Measurements from ENCODE around the gene ZNF20.

ZNF20 gene

DNA sequence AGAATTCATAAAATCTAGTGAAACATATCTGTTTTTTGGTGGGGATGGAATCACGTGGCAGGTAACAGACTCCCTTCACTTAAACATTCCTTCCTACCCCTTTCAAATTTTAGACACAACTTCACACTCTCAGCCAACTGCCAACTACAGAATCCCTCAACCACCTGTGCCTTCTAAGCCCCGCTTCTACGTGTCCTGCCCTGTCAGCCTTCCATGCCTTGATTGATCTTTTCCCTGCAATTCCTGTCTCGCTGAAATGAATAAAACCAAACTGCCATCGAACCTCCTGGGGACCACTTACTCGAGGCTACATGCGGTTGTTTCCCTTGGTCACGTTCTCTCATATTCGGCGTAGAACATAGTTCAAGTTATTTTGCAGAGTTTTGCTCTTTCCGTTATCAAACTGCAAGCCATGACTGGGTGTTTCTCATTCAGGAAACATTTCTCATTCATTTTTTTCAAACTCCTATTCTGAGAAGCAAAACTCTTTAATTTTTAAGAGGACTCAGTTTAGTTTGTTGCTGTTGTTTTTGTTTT, 15.2 kb upstream of the ZNF20 start:
- H3K4me1 ChIP-seq (ENCODE audit: control insufficient read depth in 1 of 2, insufficient read depth in 2 of 2, low read length in 2 of 2) = peaks cover 4 to 10% of the 10 kb centered on the region in 2 donors
- H3K4me3 ChIP-seq (ENCODE audit: low read depth in 1 of 2, low read length in 2 of 2) = peak overlapping the region; percentile 84 to 89
- no peak overlapping the region for H3K9ac ChIP-seq (ENCODE audit: low read depth in 1 of 2, low read length in 2 of 2)
- peaks cover 0 to 3% of the 10 kb centered on the region in 2 donors for H3K36me3 ChIP-seq (ENCODE audit: control insufficient read depth in 1 of 2, insufficient read depth in 2 of 2, low read length in 2 of 2)
- no peaks in the 10 kb centered on the region for H3K9me3 ChIP-seq (ENCODE audit: control insufficient read depth in 1 of 2, low read length in 2 of 2)
- no peaks in the 10 kb centered on the region for H3K27me3 ChIP-seq (ENCODE audit: control insufficient read depth in 1 of 2, insufficient read depth in 2 of 2, low read length in 2 of 2)
- no peak overlapping the region for H3K27ac ChIP-seq (ENCODE audit: low read depth, low read length)

DNA sequence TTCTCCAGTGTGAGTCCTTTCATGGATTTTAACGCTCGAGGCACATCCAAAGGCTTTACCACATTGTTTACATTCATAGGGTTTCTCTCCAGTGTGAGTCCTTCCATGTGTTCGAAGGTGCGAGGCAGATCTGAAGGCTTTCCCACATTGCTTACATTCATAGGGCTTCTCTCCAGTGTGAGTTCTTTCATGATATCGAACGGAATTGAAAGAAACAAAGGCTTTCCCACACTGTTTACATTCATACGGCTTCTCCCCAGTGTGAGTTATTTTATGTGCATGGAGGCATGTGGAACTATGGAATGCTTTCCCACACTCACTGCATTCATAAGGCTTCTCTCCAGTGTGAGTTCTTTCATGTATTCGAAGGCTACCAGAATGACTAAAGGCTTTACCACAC, 5.2 kb upstream of the ZNF20 start:
- Histone ChIP-seq H3K9me3 (ENCODE audit: control insufficient read depth in 1 of 2, low read length in 2 of 2) (peaks cover 10 to 15% of the 10 kb centered on the region in 2 donors), H3K9ac (ENCODE audit: low read depth in 1 of 2, low read length in 2 of 2) (no peak overlapping the region), H3K36me3 (ENCODE audit: control insufficient read depth in 1 of 2, insufficient read depth in 2 of 2, low read length in 2 of 2) (peaks cover 8 to 21% of the 10 kb centered on the region in 2 donors), H3K4me1 (ENCODE audit: control insufficient read depth in 1 of 2, insufficient read depth in 2 of 2, low read length in 2 of 2) (peaks cover 7% of the 10 kb centered on the region in 2 donors), H3K27me3 (ENCODE audit: control insufficient read depth in 1 of 2, insufficient read depth in 2 of 2, low read length in 2 of 2) (no peaks in the 10 kb centered on the region), H3K4me3 (ENCODE audit: low read depth in 1 of 2, low read length in 2 of 2) (no peak overlapping the region), H3K27ac (ENCODE audit: low read depth, low read length) (no peak overlapping the region)

DNA sequence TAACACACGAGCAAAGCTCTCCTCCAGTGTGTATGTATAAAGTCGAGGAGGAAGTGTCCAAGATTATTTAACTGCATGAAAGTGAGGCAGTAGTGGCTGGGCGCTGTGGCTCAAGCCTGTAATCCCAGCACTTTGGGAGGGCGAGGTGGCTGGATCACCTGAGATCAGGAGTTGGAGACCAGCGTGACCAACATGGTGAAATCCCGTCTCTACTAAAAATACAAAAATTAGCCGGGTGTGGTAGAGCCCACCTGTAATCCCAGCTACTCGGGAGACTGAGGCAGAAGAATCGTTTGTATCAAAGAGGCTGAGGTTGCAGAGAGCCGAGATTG, 1.2 kb upstream of the ZNF20 start:
- Histone ChIP-seq H3K4me1 (ENCODE audit: control insufficient read depth in 1 of 2, insufficient read depth in 2 of 2, low read length in 2 of 2) (peaks cover 9 to 16% of the 10 kb centered on the region in 2 donors), H3K4me3 (ENCODE audit: low read depth in 1 of 2, low read length in 2 of 2) (no peak overlapping the region), H3K9ac (ENCODE audit: low read depth in 1 of 2, low read length in 2 of 2) (no peak overlapping the region), H3K9me3 (ENCODE audit: control insufficient read depth in 1 of 2, low read length in 2 of 2) (peaks cover 13 to 15% of the 10 kb centered on the region in 2 donors), H3K27me3 (ENCODE audit: control insufficient read depth in 1 of 2, insufficient read depth in 2 of 2, low read length in 2 of 2) (no peaks in the 10 kb centered on the region), H3K27ac (ENCODE audit: low read depth, low read length) (no peak overlapping the region), H3K36me3 (ENCODE audit: control insufficient read depth in 1 of 2, insufficient read depth in 2 of 2, low read length in 2 of 2) (peaks cover 15 to 19% of the 10 kb centered on the region in 2 donors)

DNA sequence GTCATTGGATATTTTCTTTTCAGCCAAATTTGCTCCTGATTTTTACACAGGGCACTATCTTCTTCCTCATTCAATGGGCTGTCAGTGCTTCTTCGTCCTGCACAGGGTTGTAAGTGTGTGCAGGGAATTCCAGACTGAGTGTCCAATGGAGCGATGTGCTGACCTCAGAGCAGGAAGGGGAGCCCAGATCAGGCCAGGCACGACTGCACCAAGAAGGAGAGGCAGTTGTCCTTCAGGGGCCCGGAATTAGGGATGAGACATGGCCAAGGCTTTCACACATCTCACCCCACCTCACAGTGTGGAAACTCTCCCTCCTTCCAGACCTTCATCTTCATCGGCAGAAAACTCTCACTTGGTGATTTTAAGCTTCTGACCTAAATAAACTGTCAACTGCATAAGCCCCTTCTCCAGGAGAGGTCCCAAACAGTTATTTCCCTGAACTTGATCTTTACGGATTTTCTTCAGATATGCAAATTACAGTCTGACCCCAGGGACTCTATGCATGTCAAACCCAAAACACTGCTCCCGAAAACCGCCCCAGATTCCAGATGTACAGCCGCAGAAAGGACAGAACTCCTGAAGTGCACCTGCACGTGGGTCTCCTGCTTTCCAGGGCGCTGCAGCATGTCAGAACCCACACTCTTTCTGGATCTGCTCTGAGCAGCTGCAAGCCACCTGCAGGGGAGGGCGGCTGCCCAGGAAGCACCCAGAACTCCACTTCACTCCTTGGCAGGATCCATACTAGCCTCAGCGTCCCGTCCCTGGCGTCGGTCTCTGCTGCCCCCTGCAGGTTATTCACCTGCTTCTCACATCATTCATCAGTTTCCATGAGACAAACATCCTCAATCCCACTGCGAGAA, 625 bp upstream of the ZNF20 start:
- peak overlapping the region; percentile 56 to 79 for H3K9ac ChIP-seq (ENCODE audit: low read depth in 1 of 2, low read length in 2 of 2)
- peaks cover 15 to 17% of the 10 kb centered on the region in 2 donors for H3K36me3 ChIP-seq (ENCODE audit: control insufficient read depth in 1 of 2, insufficient read depth in 2 of 2, low read length in 2 of 2)
- H3K4me3 ChIP-seq (ENCODE audit: low read depth in 1 of 2, low read length in 2 of 2) = peak overlapping the region; percentile 73 to 92
- H3K27ac ChIP-seq (ENCODE audit: low read depth, low read length) = no peak overlapping the region
- H3K27me3 ChIP-seq (ENCODE audit: control insufficient read depth in 1 of 2, insufficient read depth in 2 of 2, low read length in 2 of 2) = no peaks in the 10 kb centered on the region
- H3K4me1 ChIP-seq (ENCODE audit: control insufficient read depth in 1 of 2, insufficient read depth in 2 of 2, low read length in 2 of 2) = peaks cover 9 to 16% of the 10 kb centered on the region in 2 donors
- H3K9me3 ChIP-seq (ENCODE audit: control insufficient read depth in 1 of 2, low read length in 2 of 2) = peaks cover 10 to 11% of the 10 kb centered on the region in 2 donors

DNA sequence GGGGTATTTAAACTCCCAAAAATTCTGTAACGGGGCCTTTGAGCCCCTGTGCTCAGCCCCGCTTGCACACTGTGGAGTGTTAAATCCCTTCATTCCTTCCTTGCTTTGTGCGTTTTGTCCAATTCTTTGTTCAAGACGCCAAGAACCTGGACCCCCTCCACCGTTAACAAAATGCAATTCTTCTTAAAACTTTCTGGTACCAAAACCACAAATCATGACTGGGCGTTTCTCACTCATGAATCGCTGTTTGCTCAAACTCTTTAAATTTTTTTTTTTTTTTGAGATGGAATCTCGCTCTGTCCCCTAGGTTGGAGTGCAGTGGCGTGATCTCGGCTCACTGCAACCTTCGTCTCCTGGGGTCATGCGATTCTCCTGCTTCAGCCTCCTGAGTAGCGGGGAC, 881 bp downstream of the ZNF20 start:
- no peak overlapping the region for H3K27ac ChIP-seq (ENCODE audit: low read depth, low read length)
- H3K9me3 ChIP-seq (ENCODE audit: control insufficient read depth in 1 of 2, low read length in 2 of 2) = peaks cover 2 to 11% of the 10 kb centered on the region in 2 donors
- H3K36me3 ChIP-seq (ENCODE audit: control insufficient read depth in 1 of 2, insufficient read depth in 2 of 2, low read length in 2 of 2) = peaks cover 17% of the 10 kb centered on the region in 2 donors
- H3K4me1 ChIP-seq (ENCODE audit: control insufficient read depth in 1 of 2, insufficient read depth in 2 of 2, low read length in 2 of 2) = peaks cover 9 to 16% of the 10 kb centered on the region in 2 donors
- peak overlapping the region; percentile 73 to 92 for H3K4me3 ChIP-seq (ENCODE audit: low read depth in 1 of 2, low read length in 2 of 2)
- H3K27me3 ChIP-seq (ENCODE audit: control insufficient read depth in 1 of 2, insufficient read depth in 2 of 2, low read length in 2 of 2) = no peaks in the 10 kb centered on the region
- peak overlapping the region; percentile 69 to 79 for H3K9ac ChIP-seq (ENCODE audit: low read depth in 1 of 2, low read length in 2 of 2)

DNA sequence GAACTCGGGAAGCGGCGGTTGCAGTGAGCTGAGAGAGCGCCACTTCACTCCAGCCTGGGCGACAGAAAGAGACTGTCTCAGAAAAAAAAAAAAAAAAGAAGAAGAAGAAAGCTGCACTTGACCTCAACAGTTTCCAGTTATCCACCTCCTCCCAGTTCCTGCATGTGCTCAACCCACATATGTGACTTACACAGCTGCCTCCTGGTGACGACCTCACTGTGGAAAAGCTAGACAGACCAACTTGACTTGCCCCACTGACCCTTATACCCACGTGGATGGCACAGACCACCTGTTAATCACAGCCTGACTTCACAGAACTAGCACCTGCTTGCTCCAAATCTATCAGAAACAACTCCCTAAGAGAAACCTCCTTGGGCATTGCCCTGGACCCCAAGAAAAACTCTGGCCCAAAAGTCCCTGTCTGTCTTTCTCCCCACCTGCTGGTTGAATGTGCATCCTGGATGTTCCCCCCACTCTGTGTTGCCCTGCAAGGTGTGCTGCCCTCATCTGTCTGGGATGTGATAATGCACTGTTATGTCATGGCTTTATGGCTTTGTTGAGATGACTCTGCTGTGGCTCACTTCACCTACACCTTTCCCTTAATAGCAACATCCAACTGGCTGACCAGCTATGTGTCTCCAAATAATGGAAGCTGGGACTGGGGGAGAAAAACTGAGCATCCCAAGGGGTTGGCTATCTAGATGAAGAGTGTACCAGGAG, 2.8 kb downstream of the ZNF20 start:
- Histone ChIP-seq H3K27me3 (ENCODE audit: control insufficient read depth in 1 of 2, insufficient read depth in 2 of 2, low read length in 2 of 2) (no peaks in the 10 kb centered on the region), H3K4me3 (ENCODE audit: low read depth in 1 of 2, low read length in 2 of 2) (no peak overlapping the region), H3K27ac (ENCODE audit: low read depth, low read length) (no peak overlapping the region), H3K9me3 (ENCODE audit: control insufficient read depth in 1 of 2, low read length in 2 of 2) (peaks cover 18 to 29% of the 10 kb centered on the region in 2 donors), H3K9ac (ENCODE audit: low read depth in 1 of 2, low read length in 2 of 2) (no peak overlapping the region), H3K36me3 (ENCODE audit: control insufficient read depth in 1 of 2, insufficient read depth in 2 of 2, low read length in 2 of 2) (peaks cover 34 to 36% of the 10 kb centered on the region in 2 donors), H3K4me1 (ENCODE audit: control insufficient read depth in 1 of 2, insufficient read depth in 2 of 2, low read length in 2 of 2) (peaks cover 9 to 16% of the 10 kb centered on the region in 2 donors)

DNA sequence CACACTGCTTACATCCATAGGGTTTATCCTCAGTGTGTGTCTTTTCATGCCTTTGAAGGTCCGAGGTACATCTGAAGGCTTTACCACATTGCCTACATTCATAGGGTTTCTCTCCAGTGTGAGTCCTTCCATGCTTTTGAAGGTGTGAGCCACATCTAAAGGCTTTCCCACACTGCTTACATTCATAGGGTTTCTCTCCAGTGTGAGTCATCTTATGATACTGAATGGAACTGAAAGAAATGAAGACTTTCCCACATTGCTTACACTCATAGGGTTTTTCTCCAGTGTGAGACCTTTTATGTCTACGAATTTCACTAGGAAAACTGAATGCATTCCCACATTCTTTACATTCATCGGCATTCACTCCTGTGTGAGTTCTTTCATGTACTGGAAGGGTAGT, 7.1 kb downstream of the ZNF20 start:
- Histone ChIP-seq H3K27ac (ENCODE audit: low read depth, low read length) (no peak overlapping the region), H3K9me3 (ENCODE audit: control insufficient read depth in 1 of 2, low read length in 2 of 2) (peaks cover 25 to 53% of the 10 kb centered on the region in 2 donors), H3K9ac (ENCODE audit: low read depth in 1 of 2, low read length in 2 of 2) (no peak overlapping the region), H3K27me3 (ENCODE audit: control insufficient read depth in 1 of 2, insufficient read depth in 2 of 2, low read length in 2 of 2) (no peaks in the 10 kb centered on the region), H3K36me3 (ENCODE audit: control insufficient read depth in 1 of 2, insufficient read depth in 2 of 2, low read length in 2 of 2) (peaks cover 39 to 43% of the 10 kb centered on the region in 2 donors), H3K4me1 (ENCODE audit: control insufficient read depth in 1 of 2, insufficient read depth in 2 of 2, low read length in 2 of 2) (no peaks in the 10 kb centered on the region), H3K4me3 (ENCODE audit: low read depth in 1 of 2, low read length in 2 of 2) (peak overlapping the region in 1 of 2 donors; percentile 33)

DNA sequence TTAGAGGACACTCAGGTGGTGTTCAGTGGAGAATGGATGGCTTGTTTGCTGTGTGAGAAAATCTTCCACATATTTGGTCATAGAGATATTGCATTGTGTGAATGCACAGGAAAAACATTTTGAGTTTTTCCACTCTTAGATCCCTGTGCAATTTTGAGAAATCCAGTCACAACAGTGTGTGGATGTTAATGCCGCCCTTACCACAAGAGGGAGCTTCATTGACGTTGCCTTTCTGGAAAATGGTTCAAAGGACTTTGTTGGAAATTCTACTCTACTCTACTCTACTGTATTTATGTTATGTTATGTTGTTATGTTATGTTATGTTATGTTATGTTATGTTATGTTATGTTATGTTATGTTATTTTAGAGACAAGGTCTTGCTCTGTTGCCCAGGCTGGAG, 13.4 kb downstream of the ZNF20 start:
- Histone ChIP-seq H3K4me1 (ENCODE audit: control insufficient read depth in 1 of 2, insufficient read depth in 2 of 2, low read length in 2 of 2) (no peaks in the 10 kb centered on the region), H3K4me3 (ENCODE audit: low read depth in 1 of 2, low read length in 2 of 2) (no peak overlapping the region), H3K36me3 (ENCODE audit: control insufficient read depth in 1 of 2, insufficient read depth in 2 of 2, low read length in 2 of 2) (peaks cover 0 to 2% of the 10 kb centered on the region in 2 donors), H3K27ac (ENCODE audit: low read depth, low read length) (no peak overlapping the region), H3K9ac (ENCODE audit: low read depth in 1 of 2, low read length in 2 of 2) (no peak overlapping the region), H3K9me3 (ENCODE audit: control insufficient read depth in 1 of 2, low read length in 2 of 2) (peaks cover 3 to 19% of the 10 kb centered on the region in 2 donors), H3K27me3 (ENCODE audit: control insufficient read depth in 1 of 2, insufficient read depth in 2 of 2, low read length in 2 of 2) (no peaks in the 10 kb centered on the region)

DNA sequence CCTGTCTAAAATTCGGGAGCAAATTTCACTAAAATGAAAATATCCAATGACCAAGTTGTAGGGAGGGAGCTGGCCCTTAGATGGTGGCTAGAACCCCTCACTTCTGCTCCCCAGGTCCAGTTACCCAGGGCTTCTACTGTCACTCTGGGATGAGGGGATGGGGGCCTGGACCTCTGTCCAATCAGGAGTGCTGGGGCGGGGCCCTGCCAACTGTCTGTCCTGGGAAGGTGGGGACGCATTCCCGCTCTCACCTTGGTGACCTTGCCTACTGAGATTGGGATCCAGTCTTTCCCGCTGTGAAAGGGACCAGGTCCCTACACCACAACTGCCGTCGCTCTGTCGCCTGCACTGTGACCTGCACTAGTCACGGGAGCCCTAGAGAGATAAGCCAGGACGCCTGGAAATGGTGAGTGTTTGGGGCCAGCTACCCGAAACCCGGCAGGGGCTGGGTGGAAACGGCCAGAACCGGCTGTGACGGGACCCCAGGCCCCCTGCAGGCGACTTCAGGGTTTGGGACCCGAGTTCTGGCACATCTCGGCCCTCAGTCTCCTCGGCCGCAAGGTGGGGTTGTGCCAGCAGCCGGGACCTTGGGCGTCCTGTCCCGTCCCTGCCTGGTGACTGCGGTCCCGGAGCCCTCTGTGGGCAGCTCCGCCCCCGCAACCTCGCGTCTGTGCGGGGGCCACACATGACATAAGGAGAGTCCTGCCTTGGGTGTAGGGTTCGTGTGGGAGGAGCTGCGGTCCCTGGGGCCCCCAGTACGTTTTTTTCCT, 22.8 kb downstream of the ZNF20 start:
- Histone ChIP-seq H3K9ac (ENCODE audit: low read depth in 1 of 2, low read length in 2 of 2) (no peak overlapping the region), H3K36me3 (ENCODE audit: control insufficient read depth in 1 of 2, insufficient read depth in 2 of 2, low read length in 2 of 2) (no peaks in the 10 kb centered on the region), H3K27me3 (ENCODE audit: control insufficient read depth in 1 of 2, insufficient read depth in 2 of 2, low read length in 2 of 2) (no peaks in the 10 kb centered on the region), H3K27ac (ENCODE audit: low read depth, low read length) (no peak overlapping the region), H3K4me3 (ENCODE audit: low read depth in 1 of 2, low read length in 2 of 2) (no peak overlapping the region), H3K9me3 (ENCODE audit: control insufficient read depth in 1 of 2, low read length in 2 of 2) (peaks cover 7 to 12% of the 10 kb centered on the region in 2 donors), H3K4me1 (ENCODE audit: control insufficient read depth in 1 of 2, insufficient read depth in 2 of 2, low read length in 2 of 2) (no peaks in the 10 kb centered on the region)

All from duodenal mucosa (tissue), 2 donors.